GM23338 (cell line): Measurements from ENCODE around the gene ZSCAN5A.
"Not testable (repeated sequence)": the region's sequence is repeated elsewhere in the genome, so short reads cannot be mapped to it uniquely, and the experiment has no call there.

Experiments
- CREB1 ChIP-seq: fragments of 250-450 bp; sonication (Bioruptor Pico); IDR thresholded peaks from 2 replicates; pipeline ENCODE4 v1.5.0; 2020; ENCODE audit warnings: low read depth, mild to moderate bottlenecking, moderate library complexity
- CTCF ChIP-seq, 2 experiments: fragments of 200-600 bp in 1 of 2; sonication (generic) in 1 of 2; conservative IDR thresholded peaks; 2 replicates each; pipeline versions ENCODE4 v1.5.1 to v1.6.1; 2016 to 2017; ENCODE audit warnings: antibody characterized with exemption in 2 of 2, low read depth in 2 of 2, mild to moderate bottlenecking in 2 of 2, moderate library complexity in 1 of 2
- EZH2 ChIP-seq: fragments of 200-600 bp; sonication (generic); IDR thresholded peaks from one replicate; pipeline ENCODE4 v1.8.0; 2017; ENCODE audit warnings: antibody characterized with exemption, mild to moderate bottlenecking, low read depth; ENCODE audit not compliant: unreplicated experiment
- EZH2phosphoT487 ChIP-seq: fragments of 200-600 bp; sonication (generic); IDR thresholded peaks from one replicate; pipeline ENCODE4 v1.8.1; 2018; ENCODE audit warnings: antibody characterized with exemption; ENCODE audit not compliant: unreplicated experiment
- JUNB ChIP-seq: IDR thresholded peaks from one replicate; pipeline ENCODE4 v1.6.1; 2016; ENCODE audit warnings: antibody characterized with exemption; ENCODE audit not compliant: unreplicated experiment
- NANOG ChIP-seq: IDR thresholded peaks from 2 replicates; pipeline ENCODE4 v1.6.1; 2016; ENCODE audit warnings: antibody characterized with exemption, borderline replicate concordance
- POLR2AphosphoS5 ChIP-seq: IDR thresholded peaks from 2 replicates; pipeline ENCODE4 v1.6.1; 2016; ENCODE audit warnings: antibody characterized with exemption, low read depth
- REST ChIP-seq: IDR thresholded peaks from one replicate; pipeline ENCODE4 v1.6.1; 2018; ENCODE audit warnings: antibody characterized with exemption; ENCODE audit not compliant: unreplicated experiment
- STAT1 ChIP-seq: IDR thresholded peaks from one replicate; pipeline ENCODE4 v1.6.1; 2016; ENCODE audit warnings: antibody characterized with exemption; ENCODE audit not compliant: unreplicated experiment
- ZNF114 ChIP-seq: fragments of 250-450 bp; sonication (Bioruptor Pico); IDR thresholded peaks from 2 replicates; pipeline ENCODE4 v1.5.0; 2020; ENCODE audit warnings: mild to moderate bottlenecking, moderate library complexity
- ZNF331 ChIP-seq: fragments of 250-450 bp; sonication (Bioruptor Pico); IDR thresholded peaks from 2 replicates; pipeline ENCODE4 v1.5.0; 2020; ENCODE audit warnings: low read depth, mild to moderate bottlenecking, moderate library complexity

DNA sequence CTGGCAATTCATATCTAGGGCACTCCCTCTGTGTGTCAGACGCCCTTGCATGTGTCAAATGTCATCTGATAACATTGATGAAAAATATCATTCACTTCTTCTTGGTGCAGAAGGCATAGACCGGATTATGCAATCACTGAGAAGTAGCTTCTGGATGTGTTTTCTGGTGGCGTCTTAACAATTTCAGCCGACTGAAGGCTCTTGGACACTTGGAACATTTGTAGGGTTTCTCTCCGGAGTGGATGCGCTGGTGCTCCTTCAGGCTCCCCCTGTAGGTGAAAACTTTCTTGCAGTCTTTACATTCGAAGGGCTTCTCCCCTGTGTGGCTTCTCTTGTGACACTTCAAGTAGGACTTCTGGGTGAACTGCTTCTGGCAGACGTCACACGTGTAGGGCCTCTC, 93.2 kb downstream of the ZSCAN5A start:
- peak; percentile 50 to 70 for TF ChIP-seq CTCF (conservative IDR thresholded peaks at IDR 0.05; ENCODE audit: low read depth in 2 of 2)
- TF ChIP-seq CREB1 (CRISPR knock-in tag); EZH2; JUNB; ZNF331 (CRISPR knock-in tag); POLR2AphosphoS5; REST; EZH2phosphoT487; ZNF114 (CRISPR knock-in tag); STAT1; NANOG: not testable (repeated sequence)
